22Rv1 (cell line): ENCODE measurements around the gene ABTB2.

Source experiments
- ZFX ChIP-seq: fragments of 450-650 bp; IDR thresholded peaks from 2 replicates; pipeline ENCODE4 v1.6.1; 2017; ENCODE audit warnings: antibody characterized with exemption, borderline replicate concordance
- TF ChIP-seq, protein P1 (sequence below): fragments of 450-650 bp; IDR thresholded peaks from 2 replicates; pipeline ENCODE4 v1.5.1; 2017; ENCODE audit warnings: mild to moderate bottlenecking

DNA sequence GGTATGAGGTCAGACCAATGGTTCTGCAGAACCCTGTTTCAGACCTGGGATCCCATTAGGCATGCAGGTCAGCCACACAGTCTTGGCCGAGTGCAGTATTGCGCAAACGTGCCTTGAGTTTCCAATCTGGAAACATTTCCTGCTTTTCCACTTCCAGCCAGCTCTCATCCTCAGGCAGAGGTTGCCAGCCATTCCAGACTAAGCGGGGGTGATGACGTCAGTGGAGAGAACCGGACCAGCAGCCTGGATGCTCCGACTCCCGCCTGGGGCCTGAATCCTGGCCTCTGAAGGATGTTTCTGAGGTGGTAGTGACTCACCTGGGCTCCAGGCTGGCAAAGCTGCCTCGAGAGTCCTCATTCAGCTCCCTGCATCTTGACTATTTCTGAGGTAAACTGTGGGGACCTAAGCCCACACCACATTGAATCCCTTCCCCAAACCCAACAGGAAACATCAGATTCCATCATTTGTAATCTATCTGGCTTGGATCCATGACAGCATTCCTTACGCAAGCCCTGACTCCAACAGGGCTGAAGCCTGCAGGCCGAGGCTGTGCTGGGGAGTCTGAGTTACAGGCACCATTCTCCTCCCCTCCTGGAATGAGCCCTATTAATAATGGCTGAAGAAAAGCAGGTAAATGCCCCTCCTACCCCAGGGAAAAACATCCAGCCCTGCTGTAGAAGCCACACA is 83.0 kb downstream of the ABTB2 start:
- TF ChIP-seq, protein P1, sequence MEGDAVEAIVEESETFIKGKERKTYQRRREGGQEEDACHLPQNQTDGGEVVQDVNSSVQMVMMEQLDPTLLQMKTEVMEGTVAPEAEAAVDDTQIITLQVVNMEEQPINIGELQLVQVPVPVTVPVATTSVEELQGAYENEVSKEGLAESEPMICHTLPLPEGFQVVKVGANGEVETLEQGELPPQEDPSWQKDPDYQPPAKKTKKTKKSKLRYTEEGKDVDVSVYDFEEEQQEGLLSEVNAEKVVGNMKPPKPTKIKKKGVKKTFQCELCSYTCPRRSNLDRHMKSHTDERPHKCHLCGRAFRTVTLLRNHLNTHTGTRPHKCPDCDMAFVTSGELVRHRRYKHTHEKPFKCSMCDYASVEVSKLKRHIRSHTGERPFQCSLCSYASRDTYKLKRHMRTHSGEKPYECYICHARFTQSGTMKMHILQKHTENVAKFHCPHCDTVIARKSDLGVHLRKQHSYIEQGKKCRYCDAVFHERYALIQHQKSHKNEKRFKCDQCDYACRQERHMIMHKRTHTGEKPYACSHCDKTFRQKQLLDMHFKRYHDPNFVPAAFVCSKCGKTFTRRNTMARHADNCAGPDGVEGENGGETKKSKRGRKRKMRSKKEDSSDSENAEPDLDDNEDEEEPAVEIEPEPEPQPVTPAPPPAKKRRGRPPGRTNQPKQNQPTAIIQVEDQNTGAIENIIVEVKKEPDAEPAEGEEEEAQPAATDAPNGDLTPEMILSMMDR: no peak
- no peak for TF ChIP-seq ZFX
